NCI-H82 (cell line): ENCODE measurements around the gene STMND1.
"Not testable (repeated sequence)": the region's sequence is repeated elsewhere in the genome, so short reads cannot be mapped to it uniquely, and the experiment has no call there.

ENCODE experiments used
- DNase-seq: peaks from one replicate; lab custom pipeline; 2025; lab: John Stamatoyannopoulos, UW

The STMND1 gene

GRCh38 chr6:17101422-17102257, at the start of gene STMND1:
Gene STMND1, plus strand, starts transcription at chr6:17102050. Its CDS starts 208 bp downstream, at chr6:17102258.
- peak; percentile 27 for DNase-seq

- no peak for DNase-seq
These were observed 47.2 kb upstream of the STMND1 start for GRCh38 chr6:17054647-17055046.

GRCh38 chr6:17057322-17057721, 44.5 kb upstream of the STMND1 start:
- no peak for DNase-seq

- no peak for DNase-seq
These were observed 43.3 kb upstream of the STMND1 start for GRCh38 chr6:17058550-17058949.

- DNase-seq: no peak
These were observed 42.8 kb upstream of the STMND1 start for GRCh38 chr6:17059022-17059421.

- no peak for DNase-seq
These were observed 42.0 kb upstream of the STMND1 start for GRCh38 chr6:17059850-17060249.

- no peak for DNase-seq
These were observed 40.8 kb upstream of the STMND1 start for GRCh38 chr6:17061097-17061496.

GRCh38 chr6:17062871-17063440, 38.9 kb upstream of the STMND1 start:
- no peak for DNase-seq

GRCh38 chr6:17064975-17065374, 36.9 kb upstream of the STMND1 start:
- no peak for DNase-seq

GRCh38 chr6:17066610-17067009, 35.2 kb upstream of the STMND1 start:
- DNase-seq: no peak

- not testable (repeated sequence) for DNase-seq
These were observed 32.9 kb upstream of the STMND1 start for GRCh38 chr6:17068972-17069371.

- DNase-seq: not testable (repeated sequence)
These were observed 31.4 kb upstream of the STMND1 start for GRCh38 chr6:17070400-17070799.

GRCh38 chr6:17073596-17073995, 28.3 kb upstream of the STMND1 start:
- DNase-seq: not testable (repeated sequence)

GRCh38 chr6:17081273-17081672, 20.6 kb upstream of the STMND1 start:
- no peak for DNase-seq

GRCh38 chr6:17081860-17082508, 19.9 kb upstream of the STMND1 start:
- no peak for DNase-seq

- no peak for DNase-seq
These were observed 18.5 kb upstream of the STMND1 start for GRCh38 chr6:17083397-17083796.

GRCh38 chr6:17086469-17086868, 15.4 kb upstream of the STMND1 start:
- peak; percentile 87 for DNase-seq

GRCh38 chr6:17088091-17088611, 13.7 kb upstream of the STMND1 start:
- DNase-seq: no peak

GRCh38 chr6:17091122-17091521, 10.7 kb upstream of the STMND1 start:
- no peak for DNase-seq

- peak; percentile 47 for DNase-seq
These were observed 8.2 kb upstream of the STMND1 start for GRCh38 chr6:17093686-17094085.

- DNase-seq: no peak
These were observed 5.8 kb upstream of the STMND1 start for GRCh38 chr6:17096096-17096495.

GRCh38 chr6:17096652-17097051, 5.2 kb upstream of the STMND1 start:
- no peak for DNase-seq

GRCh38 chr6:17097982-17098381, 3.9 kb upstream of the STMND1 start:
- no peak for DNase-seq
